HG03097 (cell line): ENCODE data around the gene GFOD1.
"Not testable (repeated sequence)": the region's sequence is repeated elsewhere in the genome, so short reads cannot be mapped to it uniquely, and the experiment has no call there.

ENCODE experiments used
- ATAC-seq: cut with Tn5 transposase; IDR thresholded peaks from one replicate; pipeline ENCODE4 v1.9.1; 2021; ENCODE audit not compliant: unreplicated experiment, low FRiP score

GFOD1 gene

DNA sequence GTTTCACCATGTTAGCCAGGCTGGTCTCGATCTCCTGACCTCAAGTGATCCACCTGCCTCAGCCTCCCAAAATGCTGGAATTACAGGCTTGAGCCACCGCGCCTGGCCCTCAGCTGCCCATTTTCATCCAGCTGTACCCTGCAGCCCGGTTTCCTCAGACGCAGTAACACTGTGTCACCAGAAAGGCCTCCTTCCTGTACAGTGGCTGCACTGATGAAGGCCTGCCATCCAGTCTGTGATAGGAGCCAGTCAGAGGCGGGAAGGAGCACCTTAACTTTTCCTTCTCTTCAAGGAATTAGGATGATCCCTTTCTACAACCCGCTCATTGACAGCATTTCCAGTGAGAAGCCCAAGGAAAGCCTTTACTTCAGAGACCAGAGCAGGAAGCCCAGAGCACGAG, 75.9 kb downstream of the GFOD1 start:
- no peak for ATAC-seq

DNA sequence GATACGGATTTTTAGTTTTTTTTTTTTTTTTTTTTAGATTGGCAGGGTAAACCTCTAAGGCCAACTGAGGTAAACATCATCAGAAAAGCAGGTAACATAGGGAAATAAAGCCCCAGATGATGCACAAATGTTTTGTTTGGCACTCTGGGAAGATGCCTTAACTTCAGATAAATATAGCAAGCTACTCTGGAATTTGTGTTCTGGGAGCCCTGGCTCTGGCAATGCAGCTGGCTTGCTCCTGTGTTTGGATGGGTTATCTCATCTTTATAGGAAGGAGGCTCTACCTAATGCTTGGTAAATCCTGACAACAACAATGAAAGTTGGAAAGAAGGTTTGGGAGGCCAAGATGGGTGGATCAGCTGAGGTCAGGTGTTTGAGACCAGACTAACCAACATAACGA, 77.4 kb downstream of the GFOD1 start:
- ATAC-seq = no peak

DNA sequence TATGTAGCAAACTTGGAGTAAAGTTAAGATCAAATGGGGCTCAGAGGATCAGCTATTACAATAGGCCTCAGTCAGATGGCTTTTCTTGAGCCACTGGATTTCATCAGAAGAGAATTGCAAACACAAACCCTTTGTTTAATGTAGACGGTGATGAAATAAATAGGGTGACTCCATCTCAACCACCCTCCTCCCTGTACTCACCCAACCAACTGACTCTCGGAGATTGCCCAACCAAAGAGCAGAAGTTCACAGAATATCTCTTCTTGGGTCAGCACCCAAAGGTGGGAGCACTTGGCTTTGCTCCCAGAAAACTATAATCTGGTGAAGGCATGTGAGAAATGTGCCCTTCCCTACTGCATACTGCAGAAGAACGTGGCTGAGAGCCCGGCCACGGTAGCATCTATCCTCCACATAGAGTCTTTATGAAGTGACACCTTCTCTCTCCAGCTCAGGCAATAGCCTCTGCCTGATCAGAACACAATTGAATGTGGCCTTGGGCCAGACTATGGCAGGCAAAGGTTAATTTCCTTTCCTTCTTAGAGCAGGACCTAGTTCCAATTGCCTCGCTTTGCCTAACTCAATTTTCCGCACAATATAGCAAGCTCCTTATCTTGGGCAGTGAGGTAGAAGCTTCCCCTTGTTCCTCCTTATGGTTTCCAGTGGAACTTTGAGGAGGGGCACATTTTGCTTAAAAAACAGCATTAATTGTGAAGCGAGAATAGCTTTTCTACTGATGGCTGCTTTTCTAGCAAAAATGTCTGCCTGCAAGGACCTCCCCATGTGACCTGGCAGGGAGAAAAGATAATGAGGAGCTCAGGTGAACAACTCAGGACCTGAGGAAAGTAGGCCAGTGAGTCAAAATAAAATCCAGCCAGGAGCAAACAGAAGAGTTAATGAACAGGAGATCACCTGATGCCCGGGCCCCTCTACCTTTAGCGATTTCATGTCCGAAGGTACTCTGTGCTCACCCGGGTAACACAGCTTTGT, 79.4 kb downstream of the GFOD1 start:
- ATAC-seq = no peak

DNA sequence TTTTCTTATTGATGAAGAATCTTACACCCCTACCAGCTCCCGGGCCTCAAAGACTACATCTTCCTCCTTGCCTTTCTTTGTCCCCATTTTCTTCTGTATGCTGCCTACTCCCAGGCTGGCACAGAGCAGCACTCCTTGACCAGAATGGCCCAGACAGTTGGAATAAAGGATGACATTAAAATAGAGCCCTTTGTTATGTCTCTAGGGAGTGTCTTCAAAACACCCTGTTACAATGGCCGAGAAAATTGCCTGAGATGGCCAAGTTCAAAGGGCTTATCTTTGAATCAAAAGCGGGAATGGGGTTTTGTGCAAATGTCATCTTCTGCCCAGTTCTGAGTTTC, 80.1 kb downstream of the GFOD1 start:
- no peak for ATAC-seq

DNA sequence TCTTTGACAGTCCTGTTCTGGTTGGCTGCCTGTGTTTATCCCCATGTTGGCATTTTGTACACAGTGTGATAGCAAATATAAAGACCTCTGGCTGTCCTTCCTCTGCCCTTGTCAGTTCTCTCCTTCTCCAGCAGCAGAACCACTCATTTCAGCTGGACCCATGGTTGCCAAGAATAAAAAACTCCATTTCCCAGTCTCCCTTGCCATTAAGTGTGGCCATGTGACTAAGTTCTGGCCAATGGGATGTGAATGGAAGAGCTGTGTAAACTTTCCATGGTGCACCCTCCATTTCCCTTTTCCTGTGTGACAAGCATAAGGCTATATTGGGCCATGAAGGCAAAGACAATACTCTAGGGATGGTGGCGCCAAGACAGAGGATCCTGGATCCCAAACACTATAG, 80.6 kb downstream of the GFOD1 start:
- no peak for ATAC-seq

DNA sequence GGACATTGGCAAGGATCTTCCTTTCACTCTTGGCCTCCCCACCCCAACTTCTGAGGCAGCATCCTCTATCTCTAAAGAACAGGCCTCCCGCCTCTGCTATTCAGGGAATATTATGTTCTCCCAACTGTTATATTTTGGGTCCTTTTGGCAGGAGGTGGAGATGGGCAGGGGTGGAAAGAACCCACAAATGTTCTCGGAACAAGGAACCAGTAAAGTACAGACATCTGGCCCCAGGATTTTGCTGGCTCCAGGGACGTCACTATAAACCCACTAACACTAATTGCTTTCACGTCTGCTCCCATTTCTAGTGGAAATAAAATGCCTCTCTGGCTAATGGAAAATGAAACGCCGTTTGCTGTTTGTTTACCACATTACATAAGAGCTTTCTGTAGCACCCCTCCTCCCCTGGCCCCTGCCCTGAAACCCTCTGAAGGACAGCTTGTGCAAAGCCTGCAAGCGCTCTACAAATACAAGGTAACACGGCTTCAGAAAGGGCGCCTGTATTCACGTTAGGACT, 81.4 kb downstream of the GFOD1 start:
- no peak for ATAC-seq

DNA sequence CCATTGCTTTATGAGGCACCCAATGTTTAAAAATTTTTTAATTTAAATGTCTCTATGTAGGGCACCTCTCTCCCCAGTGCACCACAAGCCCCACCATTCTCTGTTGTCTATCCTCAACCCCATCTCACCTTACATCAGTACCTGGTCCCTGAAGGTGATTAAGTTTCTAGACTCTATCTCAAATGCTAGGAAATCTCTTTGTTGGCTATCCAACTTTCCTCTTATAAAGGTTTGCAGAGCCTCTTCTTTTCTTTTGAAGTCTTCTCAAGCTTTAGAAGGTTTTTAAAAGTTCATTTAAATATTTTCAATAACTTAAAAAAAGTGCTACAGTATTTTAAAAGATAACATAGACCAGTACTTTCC, 82.5 kb downstream of the GFOD1 start:
- no peak for ATAC-seq

DNA sequence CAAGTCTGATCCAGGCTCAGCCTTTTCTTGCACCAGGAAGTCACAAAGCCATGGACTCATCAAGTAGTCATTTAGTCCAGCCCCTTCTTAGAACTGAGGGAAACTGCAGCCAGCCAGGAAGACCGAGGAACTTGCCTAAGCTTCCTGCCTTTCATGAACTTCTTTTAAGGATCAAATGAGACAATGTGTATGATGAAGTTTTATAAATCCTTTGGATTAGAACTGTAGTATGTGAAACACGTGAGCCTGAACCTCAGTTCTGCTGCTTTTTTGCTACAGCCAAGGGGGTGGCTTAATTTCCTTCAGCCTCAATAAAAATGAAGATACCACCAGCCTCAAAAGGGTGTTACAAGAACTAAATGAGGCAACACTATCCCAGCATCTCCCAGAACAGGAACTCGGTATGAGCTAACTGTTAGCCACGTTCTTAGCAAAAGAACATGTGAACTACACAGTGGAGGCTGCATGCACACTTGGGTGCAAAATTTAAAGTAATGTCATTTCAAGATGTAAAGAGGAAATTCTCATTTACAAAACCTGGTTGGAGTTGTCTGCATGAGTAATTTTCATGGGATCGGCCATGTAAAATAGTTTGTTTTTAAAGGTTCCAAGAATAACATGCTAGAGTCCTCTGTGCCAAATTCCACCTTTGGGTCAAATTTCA, 83.0 kb downstream of the GFOD1 start:
- ATAC-seq = no peak

DNA sequence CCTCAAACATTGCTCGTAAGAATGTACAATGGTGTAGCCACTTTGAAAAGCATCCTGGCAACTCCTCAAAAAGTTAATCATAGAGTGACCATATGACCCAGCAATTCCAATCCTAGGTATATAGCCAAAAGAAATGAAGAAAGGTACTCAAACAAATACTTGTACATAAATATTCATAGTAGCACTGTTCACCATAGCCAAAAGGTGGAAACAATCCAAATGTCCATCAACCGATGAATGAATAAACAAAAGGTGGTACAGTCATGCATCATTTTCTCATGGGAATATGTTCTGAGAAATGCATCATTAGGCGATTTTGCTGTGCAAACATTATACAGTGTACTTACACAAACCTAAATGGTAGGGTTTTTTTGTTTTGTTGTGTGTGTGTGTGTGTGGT, 84.7 kb downstream of the GFOD1 start:
- ATAC-seq = no peak

DNA sequence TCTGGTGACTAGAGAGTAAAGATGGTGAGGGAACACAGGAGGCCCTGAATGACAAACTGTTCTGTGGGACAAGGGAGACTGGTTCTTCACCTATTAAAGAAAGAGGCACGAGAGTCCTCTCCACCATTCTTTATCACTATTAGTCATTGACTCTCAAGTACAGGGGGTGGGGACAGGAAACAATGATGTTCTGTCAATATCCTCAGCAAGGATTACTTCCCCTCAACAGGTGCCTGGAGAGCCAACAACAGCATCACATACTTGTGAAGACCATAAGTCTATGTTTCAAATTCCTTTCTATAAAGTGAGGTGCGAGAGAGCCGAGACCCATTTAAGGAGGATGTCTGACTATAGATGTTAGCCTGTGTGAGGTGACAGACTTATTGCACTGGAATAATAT, 86.6 kb downstream of the GFOD1 start:
- no peak for ATAC-seq

DNA sequence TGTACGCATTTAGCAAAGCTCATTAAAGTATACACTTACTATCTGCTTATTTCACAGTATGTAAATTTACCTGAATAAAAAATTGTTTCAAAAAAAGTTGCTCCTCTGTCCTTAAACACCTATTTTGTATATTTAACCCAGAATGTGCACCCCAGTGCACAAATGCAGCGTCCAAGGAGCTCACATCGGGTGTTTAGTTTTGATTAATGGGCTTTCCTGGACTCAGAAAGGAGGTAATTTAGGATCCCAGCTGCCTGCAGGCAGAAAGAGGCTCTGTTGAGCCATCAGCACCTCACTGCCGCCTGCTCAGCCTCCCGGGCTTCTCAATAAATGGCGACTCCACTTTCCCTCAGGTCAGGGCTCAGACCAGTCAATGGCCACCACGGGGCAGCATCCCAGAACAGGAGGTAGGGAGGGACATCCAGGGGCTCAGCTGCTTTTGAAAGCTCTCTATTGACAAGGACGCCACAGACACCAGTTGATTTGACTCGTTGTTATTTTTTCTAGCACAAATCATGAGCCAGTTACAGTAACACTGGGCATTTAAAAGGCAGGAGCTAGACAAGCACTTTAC, 88.9 kb downstream of the GFOD1 start:
- no peak for ATAC-seq

DNA sequence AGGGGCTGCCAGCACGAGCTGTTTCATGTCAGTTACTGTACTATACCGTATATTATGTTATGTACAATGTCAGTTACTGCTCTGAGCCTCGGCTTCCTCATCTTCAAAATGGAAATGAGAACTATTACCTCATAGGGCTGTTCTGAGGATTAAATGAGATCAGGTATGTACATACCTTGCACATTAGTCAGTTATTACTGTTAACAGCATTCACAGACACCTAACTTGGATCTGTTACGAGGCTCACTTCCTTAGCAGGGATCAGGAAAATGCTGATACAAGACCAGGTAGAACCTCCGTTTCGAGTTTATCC, 89.4 kb downstream of the GFOD1 start:
- no peak for ATAC-seq

DNA sequence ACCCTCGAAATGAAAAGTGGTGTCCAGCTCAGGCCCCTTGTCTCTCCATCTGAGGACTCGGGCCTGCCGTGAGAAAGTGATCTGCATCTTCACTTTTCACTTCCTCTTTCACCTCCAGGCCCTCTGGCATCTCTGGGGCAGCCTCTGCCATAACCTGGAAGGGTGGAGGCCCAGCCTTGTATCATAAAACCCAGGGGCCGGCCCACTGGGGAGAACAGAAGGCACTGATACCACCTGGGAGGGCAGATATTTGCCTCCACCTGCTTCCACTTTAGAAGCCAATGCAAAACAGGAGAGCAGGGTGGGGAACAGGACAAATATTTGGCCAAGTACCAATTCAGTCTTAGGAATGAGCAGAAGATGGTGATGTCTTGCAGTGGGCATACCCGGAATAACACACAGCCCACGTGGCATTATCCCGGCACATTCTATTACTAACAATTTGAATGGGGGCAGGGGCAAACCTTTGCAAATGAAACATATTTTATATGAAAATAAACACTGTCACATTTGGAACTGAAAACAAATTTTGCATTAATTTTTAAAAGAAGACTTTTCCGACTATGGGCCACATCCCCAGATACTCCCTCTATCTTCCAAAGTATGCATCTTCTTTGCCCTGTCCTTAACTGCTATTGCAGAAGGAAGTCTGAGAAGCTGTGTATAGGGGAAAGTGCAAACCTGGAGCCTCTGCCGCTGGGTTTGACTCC, 89.9 kb downstream of the GFOD1 start:
- peak; percentile 59 for ATAC-seq

DNA sequence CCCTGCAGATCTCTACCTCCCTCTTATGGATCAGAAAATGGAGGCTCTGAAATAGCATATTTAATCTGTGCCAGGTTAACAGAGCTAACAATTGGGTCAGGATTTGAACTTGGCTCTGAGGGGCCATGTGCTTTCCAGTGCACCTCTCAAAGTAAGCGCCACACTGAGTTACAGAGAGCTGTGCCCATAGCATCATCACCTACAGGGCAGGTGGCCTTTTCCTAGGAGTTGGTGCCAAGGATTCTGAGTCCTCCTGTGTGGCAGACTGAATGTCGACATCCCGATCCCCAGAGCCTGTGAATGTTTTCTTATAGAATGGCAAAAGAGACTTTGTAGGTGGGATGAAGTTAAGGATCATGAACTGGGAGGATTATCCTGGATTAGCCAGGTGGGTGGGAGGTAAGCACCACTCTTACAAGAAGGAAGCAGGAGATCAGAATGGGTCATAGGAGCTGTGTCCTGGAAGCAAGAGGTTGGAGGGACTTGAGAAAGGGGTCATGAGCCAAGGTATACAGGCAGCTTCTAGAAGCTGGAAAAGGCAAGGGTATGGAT, 91.1 kb downstream of the GFOD1 start:
- ATAC-seq = no peak

DNA sequence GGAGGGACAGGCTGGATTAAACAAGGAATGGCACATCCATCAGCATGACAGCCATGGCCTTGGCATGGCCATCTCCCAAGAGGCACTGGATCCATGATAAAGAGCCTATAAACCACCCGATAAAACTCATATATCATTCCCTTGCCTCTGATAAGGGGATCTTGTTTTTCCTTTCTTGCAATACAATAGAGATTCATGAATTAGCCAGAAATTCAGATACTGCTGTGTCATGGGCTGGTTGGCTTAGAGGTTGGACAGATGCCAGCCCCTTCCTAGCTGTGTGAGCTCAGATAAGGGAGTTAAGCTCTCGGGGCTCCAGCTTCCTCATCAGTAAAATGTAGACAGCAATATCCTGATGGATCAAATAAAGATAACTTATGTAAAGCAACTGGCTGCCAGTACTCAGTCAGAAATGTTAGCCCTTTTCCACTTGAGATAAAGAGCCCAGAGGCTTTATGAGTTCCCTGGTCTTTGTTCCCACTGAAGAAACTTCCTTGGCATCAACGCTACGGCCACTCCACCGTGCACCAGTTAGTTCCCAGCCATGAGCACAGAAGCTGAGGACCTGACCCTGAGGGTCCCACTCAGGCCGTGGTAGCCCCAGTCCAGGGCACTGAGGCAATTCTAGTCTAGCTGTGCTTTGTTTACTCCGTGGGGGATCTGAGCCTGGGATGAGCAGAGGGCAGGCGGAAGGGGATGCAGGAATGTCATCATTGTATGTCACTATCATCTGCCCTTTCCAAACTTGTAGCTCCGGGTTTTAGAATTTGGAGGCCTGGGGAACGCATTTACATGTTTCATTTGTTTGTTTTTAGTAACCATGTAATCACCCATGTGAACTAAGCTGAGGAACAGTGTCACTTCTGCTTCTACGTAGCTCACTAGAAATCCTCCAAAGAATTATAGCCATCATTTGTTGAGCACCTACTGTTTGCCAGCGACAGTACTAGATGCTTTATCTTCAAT, 91.8 kb downstream of the GFOD1 start:
- ATAC-seq = no peak

DNA sequence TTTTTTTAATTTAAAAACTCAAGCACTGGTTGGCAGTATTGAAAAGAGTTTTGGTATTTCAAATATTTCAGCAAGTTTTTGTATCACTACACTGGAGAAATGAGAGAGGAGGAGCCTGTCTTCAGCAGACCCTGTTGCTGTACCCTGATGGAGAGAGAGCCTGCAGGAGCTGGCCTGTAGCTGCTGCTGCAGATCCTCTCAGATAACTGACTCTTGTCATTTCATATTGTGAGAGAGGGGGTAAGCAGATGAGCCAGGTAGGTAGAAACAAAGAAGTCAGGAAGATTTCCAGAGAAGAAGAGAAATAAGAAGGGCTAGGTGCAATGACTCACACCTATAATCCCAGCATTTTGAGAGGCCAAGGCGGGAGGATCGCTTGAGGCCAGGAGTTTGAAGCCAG, 94.9 kb downstream of the GFOD1 start:
- ATAC-seq = no peak

DNA sequence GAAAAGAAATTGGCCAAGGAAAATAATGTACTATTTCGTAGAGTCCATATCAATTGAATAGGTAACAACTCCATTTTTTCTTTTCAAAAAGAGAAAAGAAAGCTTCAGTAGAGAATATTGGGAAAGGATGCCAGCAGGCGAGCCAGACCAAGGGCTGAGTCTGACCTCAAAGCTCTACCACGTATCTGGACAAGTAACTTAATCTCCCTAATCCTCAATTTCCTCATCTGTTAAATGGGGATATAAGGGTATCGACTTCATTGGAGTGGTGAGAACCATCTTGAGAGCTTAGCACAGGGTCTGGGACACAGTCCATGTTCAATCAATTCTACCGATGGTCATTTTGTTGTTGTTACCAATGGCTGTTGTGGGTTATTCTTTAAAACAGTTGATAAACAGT, 95.9 kb downstream of the GFOD1 start:
- no peak for ATAC-seq

DNA sequence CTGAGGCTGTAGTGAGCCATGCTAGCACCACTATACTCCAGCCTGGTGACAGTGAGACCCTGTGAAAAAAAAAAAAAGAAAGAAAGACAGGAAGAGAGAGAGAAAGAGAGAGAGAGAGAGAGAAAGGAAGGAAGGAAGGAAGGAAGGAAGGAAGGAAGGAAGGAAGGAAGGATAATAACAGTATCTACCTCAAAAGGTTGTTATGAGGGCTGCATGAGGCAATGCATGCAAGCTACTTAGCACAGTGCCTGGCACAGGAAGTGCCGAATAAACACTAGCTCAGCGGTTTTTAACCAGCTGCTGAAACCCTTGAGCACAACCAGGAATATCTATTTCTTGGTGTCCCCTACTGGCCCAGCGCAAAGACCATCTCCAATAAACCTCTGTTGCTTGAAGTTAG, 96.7 kb downstream of the GFOD1 start:
- ATAC-seq = no peak

DNA sequence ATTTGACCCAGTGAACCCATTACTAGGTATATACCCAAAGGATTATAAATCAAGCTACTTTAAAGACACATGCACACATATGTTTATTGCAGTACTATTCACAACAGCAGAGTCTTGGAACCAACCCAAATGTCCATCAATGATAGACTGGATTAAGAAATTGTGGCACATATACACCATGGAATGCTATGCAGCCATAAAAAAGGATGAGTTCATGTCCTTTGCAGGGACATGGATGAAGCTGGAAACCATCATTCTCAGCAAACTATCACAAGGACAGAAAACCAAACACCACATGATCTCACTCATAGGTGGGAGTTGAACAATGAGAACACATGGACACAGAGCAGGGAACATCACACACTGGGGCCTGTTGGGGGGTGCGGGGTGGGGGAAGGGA, 98.2 kb downstream of the GFOD1 start:
- ATAC-seq = not testable (repeated sequence)

DNA sequence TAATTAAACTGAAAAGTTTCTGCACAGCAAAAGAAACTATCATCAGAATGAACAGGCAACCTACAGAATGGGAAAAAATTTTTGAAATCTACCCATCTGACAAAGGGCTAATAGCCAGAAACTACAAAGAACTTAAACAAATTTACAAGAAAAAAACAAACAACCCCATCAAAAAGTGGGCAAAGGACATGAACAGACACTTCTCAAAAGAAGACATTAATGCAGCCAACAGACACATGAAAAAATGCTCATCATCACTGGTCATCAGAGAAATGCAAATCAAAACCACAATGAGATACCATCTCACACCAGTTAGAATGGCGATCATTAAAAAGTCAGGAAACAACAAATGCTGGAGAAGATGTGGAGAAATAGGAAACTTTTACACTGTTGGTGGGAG, 98.6 kb downstream of the GFOD1 start:
- not testable (repeated sequence) for ATAC-seq
